ENCODE results near the gene CDC42.
"Not testable (repeated sequence)": the region's sequence is repeated elsewhere in the genome, so short reads cannot be mapped to it uniquely, and the experiment has no call there.

CDC42 gene

DNA sequence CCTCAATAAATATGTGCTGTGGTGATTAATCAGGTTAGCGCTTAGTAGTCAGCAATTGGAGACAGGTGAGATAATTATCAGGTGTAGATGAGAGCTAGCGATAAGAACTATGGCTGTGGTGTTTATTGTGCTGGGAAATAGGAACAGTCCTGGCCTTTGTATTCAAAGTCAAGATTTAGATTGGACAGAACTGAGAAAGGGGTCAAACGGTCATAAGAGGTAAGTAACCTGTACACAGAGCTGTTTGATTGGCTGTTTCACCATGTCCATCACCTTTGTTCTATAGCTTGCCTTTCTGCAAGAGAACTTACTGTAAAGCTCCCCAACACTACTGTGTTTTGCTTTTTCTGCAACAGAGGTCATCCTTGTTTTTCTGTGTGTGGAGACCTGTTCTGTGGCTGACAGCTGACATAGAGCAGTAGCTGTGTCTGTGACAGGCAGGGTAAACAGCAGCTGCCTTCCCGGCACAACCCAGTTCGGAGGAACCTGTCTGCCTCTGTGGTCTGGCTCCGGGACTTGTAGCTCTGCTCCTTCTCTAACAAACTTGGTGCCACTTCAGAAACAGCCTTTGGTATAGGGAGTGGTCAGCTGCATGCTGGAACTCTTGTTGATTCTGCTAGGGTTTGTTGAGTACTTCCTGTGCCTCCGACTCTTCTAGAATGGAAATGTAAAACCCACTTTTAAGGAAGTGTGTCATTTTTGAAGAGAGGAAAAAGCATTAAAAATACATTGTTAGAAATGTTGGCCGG lies 21.1 kb upstream of the CDC42 start:
- Histone ChIP-seq H3K9ac (peak overlapping the region in 6 of 11 experiments; percentile 15 to 66 (median 45); a peak in 8 of 22 replicates), H3K4me1 (peaks cover 14 to 49% (median 32%) of the 10 kb centered on the region in 10 experiments), H3K27ac (peak overlapping the region in 8 of 11 experiments; percentile 9 to 75 (median 62); a peak in 13 of 22 replicates), H3K4me2 (peak overlapping the region; percentile 4 to 85 (median 53); a peak in 18 of 22 replicates), H3K4me3 (no peak overlapping the region), H4K20me1 (no peaks in the 10 kb centered on the region), H3K9me3 (replicated peaks in 1 of 11) (no peaks in the 10 kb centered on the region), H3K27me3 (no peaks in the 10 kb centered on the region), H3K36me3 (peaks cover 0 to 9% (median 0%) of the 10 kb centered on the region in 11 experiments; a peak in 2 of 22 replicates)
- no peak for TF ChIP-seq Cebpa-rat (IDR thresholded peaks at IDR 0.05)

DNA sequence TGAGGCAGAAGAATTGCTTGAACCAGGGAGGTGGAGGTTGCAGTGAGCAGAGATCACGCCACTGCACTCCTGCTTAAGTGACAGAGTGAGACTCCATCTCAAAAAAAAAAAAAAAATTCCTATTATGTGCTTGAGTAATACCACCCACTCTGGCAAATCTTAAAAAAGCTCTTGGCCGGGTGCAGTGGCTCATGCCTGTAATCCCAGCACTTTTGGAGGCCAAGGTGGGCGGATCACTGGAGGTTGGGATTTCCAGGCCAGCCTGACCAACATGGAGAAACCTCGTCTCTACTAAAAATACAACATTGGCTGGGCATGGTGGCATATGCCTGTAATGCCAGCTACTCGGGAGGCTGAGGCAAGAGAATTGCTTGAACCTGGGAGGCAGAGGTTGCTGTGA lies 17.7 kb upstream of the CDC42 start:
- not testable (repeated sequence) for H3K9ac ChIP-seq, H3K27me3 ChIP-seq, H4K20me1 ChIP-seq

DNA sequence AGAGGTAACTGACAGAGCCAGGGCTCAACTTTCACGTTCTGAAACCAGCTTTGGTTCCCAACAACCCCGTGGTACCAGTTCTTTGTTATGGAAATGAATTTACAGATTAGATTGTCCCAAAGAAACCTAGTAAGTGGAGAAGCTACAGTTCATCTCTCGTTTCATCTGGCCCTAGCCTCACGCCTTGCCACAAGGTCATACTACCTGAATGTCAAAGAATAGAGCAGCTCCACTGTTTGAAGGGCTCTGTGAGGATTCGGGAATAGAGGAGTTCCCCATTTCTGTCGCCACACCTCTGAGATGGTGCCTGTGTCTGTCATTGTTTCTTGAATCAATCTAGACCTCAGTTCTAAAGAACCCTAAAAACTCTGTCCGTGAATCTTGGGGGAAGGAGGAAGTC lies 15.0 kb upstream of the CDC42 start:
- Histone ChIP-seq H3K9me3 (replicated peaks in 1 of 11) (no peaks in the 10 kb centered on the region), H3K27ac (peak overlapping the region in 5 of 11 experiments; percentile 34 to 92 (median 87); a peak in 7 of 22 replicates), H3K27me3 (no peaks in the 10 kb centered on the region), H3K4me3 (no peak overlapping the region), H4K20me1 (no peaks in the 10 kb centered on the region), H3K4me1 (peaks cover 20 to 58% (median 44%) of the 10 kb centered on the region in 10 experiments), H3K36me3 (no peaks in the 10 kb centered on the region), H3K4me2 (peak overlapping the region in 6 of 11 experiments; percentile 63 to 87 (median 84); a peak in 8 of 22 replicates), H3K9ac (no peak overlapping the region)
- no peak for TF ChIP-seq Cebpa-rat (IDR thresholded peaks at IDR 0.05)

More for the DNA sequence above, 17.7 kb upstream of the CDC42 start:
- H3K27ac ChIP-seq; H3K4me2 ChIP-seq; H3K4me3 ChIP-seq; H3K36me3 ChIP-seq; H3K9me3 ChIP-seq (replicated peaks in 1 of 11): not testable (repeated sequence)
- H3K4me1 ChIP-seq = peaks cover 15 to 61% (median 43%) of the 10 kb centered on the region in 10 experiments

DNA sequence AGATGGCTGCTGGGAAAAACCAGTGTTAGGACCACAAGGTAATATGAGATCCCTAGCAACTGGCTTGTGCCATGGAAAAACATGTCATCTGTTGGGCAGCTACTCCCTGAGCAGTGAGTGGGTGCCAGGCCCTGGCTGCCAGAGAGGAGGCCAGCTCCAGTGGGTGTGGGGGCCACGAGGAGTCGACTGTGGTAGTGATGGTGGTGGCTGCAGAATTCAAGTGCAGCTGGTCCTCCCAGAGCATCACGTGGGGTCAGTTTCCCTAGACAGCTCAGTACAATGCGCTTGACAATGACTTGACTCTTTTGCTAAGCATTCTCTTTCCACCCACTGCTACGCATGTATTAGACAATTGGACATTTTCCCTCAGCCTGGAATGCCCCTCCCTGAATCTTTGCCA lies 14.5 kb upstream of the CDC42 start:
- Histone ChIP-seq H3K4me3 (no peak overlapping the region), H3K9me3 (replicated peaks in 1 of 11) (no peaks in the 10 kb centered on the region), H3K4me1 (peaks cover 26 to 59% (median 49%) of the 10 kb centered on the region in 10 experiments), H3K27ac (peak overlapping the region in 6 of 11 experiments; percentile 34 to 92 (median 88); a peak in 9 of 22 replicates), H4K20me1 (no peaks in the 10 kb centered on the region), H3K36me3 (no peaks in the 10 kb centered on the region), H3K9ac (no peak overlapping the region), H3K27me3 (no peaks in the 10 kb centered on the region), H3K4me2 (peak overlapping the region in 6 of 11 experiments; percentile 63 to 87 (median 84); a peak in 10 of 22 replicates)
- no peak for TF ChIP-seq Cebpa-rat (IDR thresholded peaks at IDR 0.05)

DNA sequence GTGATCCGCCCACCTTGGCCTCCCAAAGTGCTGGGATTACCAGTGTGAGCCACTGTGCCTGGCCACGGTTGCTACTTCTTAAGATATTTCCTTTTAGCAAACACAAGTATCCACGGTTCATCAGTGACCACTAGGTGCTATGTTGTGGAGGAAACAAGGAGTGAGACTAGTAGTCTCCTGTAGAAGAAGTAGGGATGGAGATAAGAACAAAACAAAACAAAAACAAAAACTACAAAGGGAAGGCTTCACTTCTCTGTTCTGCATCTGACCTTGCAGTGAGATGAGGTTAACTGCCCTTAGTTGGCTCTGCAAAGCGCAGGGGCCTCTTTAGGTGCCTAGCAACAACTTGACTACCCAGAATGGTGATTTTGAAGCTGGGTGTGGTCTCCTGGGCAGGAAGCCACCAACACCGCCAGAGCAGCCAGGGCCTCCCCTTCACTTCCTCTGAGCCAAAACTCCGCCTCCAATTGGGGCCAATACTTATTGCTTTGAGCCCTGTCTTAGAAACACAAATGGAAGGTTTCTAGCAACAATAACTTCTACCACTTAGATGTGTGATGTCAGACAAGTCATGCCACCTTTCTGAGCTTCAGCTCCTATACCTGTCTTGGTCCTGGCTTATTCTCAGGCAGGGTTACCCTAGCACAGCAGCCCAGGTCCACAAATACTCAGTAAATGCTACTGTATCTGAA lies 12.8 kb upstream of the CDC42 start:
- Histone ChIP-seq H3K27me3 (no peaks in the 10 kb centered on the region), H3K4me2 (peak overlapping the region; percentile 77 to 92 (median 85)), H3K9ac (peak overlapping the region; percentile 34 to 79 (median 66); a peak in 21 of 22 replicates), H3K27ac (peak overlapping the region; percentile 69 to 92 (median 83)), H3K4me3 (peak overlapping the region in 8 of 10 experiments; percentile 2 to 63 (median 24); a peak in 12 of 20 replicates), H3K9me3 (replicated peaks in 1 of 11) (no peaks in the 10 kb centered on the region), H3K36me3 (no peaks in the 10 kb centered on the region), H4K20me1 (no peaks in the 10 kb centered on the region), H3K4me1 (peaks cover 32 to 69% (median 57%) of the 10 kb centered on the region in 10 experiments)
- no peak for TF ChIP-seq Cebpa-rat (IDR thresholded peaks at IDR 0.05)

DNA sequence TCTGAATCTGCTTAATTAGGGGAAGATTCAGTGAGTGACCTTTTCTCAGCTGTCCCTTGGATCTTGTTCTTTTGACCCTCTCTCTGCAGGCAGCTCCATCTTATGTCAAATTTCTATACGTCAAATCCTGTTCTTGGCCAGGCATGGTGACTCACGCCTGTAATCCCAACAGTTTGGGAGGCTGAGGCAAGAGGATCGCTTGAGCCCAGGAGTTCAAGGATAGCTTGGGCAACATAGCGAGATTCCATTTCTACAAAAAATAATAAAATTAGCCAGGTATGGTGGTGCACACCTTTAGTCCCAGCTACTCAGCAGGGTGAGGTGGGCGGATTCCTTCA lies 12.3 kb upstream of the CDC42 start:
- Histone ChIP-seq H3K4me3 (peak overlapping the region in 4 of 10 experiments; percentile 2 to 53 (median 44); a peak in 9 of 20 replicates), H4K20me1 (no peaks in the 10 kb centered on the region), H3K27ac (peak overlapping the region; percentile 69 to 92 (median 83)), H3K36me3 (no peaks in the 10 kb centered on the region), H3K9me3 (replicated peaks in 1 of 11) (peaks cover 0 to 3% (median 0%) of the 10 kb centered on the region in 11 experiments; a peak in 2 of 22 replicates), H3K4me1 (peaks cover 36 to 74% (median 61%) of the 10 kb centered on the region in 10 experiments), H3K27me3 (no peaks in the 10 kb centered on the region), H3K4me2 (peak overlapping the region; percentile 77 to 92 (median 85)), H3K9ac (peak overlapping the region; percentile 34 to 79 (median 66); a peak in 20 of 22 replicates)
- no peak for TF ChIP-seq Cebpa-rat (IDR thresholded peaks at IDR 0.05)

DNA sequence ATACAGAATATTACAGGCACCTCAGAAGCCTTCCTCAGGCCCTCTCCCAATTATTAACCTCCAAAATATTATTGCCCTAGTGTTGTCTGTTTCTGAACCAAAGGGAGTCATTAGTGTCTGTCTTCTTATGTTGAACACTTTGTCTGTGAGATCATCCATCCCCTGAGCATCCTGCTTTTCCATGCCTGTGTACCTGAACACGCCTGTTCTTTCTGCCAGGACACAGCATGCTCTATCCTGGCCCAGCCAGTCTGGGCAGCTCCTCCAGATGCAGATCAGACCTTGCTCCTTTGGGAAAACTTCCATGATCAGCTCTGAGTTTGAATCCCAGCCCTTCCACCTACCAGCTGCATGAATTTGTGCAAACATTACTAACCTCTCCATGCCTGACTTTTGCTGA lies 11.0 kb upstream of the CDC42 start:
- Histone ChIP-seq H3K27ac (peak overlapping the region in 2 of 11 experiments; percentile 86 to 92; a peak in 2 of 22 replicates), H3K4me3 (no peak overlapping the region), H3K27me3 (no peaks in the 10 kb centered on the region), H3K9me3 (replicated peaks in 1 of 11) (peaks cover 0 to 10% (median 0%) of the 10 kb centered on the region in 11 experiments; a peak in 2 of 22 replicates), H3K9ac (no peak overlapping the region), H3K4me1 (peaks cover 36 to 74% (median 61%) of the 10 kb centered on the region in 10 experiments), H3K36me3 (no peaks in the 10 kb centered on the region), H4K20me1 (no peaks in the 10 kb centered on the region), H3K4me2 (peak overlapping the region in 3 of 11 experiments; percentile 14 to 66 (median 18); a peak in 5 of 22 replicates)
- no peak for TF ChIP-seq Cebpa-rat (IDR thresholded peaks at IDR 0.05)

DNA sequence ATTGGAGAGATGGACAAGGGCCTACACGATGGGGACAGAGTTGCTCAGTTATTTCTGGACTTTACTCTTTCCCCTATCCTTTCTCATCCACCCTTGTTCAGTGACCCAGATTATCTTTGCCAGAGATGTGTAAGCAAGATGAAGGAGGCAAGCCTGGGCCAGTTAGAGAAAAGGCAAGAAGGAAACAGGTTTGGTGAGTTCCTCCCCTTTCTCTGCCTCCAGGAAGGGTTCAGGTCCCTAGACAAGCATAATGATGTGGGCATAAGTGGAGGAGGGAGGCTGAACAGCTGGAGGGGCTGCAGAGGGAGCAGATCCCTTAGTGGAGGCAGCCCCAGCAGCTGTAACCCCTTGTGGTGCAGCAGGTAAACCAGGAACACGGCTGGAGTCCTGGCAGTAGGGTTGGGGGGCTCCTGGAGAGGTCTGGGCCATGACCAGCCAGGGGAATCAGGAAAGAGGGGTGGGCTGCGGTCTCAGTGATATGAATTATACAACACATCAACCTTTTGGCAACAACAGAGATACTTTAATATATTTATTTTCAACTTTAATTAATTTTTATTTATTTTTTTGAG lies 9.2 kb upstream of the CDC42 start:
- peak overlapping the region; percentile 6 to 67 (median 40); a peak in 17 of 22 replicates for H3K4me2 ChIP-seq
- peak overlapping the region in 2 of 11 experiments; percentile 27 to 38; a peak in 3 of 22 replicates for H3K27ac ChIP-seq
- 0 out of 22 replicates have a peak overlapping the region, but pooled peaks of 1 of the 11 experiments have one; percentile 32 for H3K9ac ChIP-seq

More for the DNA sequence above, 9.2 kb upstream of the CDC42 start:
- no peak for TF ChIP-seq Cebpa-rat (IDR thresholded peaks at IDR 0.05)
- peaks cover 0 to 10% (median 0%) of the 10 kb centered on the region in 11 experiments; a peak in 2 of 22 replicates for H3K9me3 ChIP-seq (replicated peaks in 1 of 11)
- peaks cover 36 to 68% (median 59%) of the 10 kb centered on the region in 10 experiments for H3K4me1 ChIP-seq
- H3K27me3 ChIP-seq = no peaks in the 10 kb centered on the region
- no peaks in the 10 kb centered on the region for H4K20me1 ChIP-seq
- no peak overlapping the region for H3K4me3 ChIP-seq
- H3K36me3 ChIP-seq = no peaks in the 10 kb centered on the region

Measured in BLaER1 treated with 17β-estradiol and CSF1 and Interleukin-3, amounts not matched to agents 10 nM and 100 nM (cell line).